ENCODE data around the gene TNC.

The TNC gene

DNA sequence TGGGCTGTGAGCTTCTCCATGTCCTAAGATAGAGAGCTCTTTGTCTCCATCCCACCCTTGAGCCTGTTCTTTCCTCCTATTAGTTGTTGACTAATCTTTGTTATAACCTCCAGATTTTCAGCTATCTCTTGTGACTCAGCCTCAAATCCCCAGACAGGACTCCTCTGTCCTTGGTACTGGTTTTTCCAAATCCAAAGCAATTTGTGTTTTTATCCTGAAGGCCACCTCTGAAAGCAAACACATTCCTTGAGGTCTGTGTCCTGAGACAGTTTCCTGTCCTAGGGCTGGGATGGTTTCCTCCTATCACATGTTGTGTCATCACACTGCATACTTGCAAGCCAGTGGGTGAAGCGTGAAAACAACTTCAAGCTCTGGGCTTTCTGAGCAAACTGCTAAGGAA, 8.5 kb downstream of the TNC start:
- H3K4me3 ChIP-seq (ENCODE audit: control insufficient read depth, low read depth, low read length) = no peak overlapping the region
- TF ChIP-seq, protein P1, sequence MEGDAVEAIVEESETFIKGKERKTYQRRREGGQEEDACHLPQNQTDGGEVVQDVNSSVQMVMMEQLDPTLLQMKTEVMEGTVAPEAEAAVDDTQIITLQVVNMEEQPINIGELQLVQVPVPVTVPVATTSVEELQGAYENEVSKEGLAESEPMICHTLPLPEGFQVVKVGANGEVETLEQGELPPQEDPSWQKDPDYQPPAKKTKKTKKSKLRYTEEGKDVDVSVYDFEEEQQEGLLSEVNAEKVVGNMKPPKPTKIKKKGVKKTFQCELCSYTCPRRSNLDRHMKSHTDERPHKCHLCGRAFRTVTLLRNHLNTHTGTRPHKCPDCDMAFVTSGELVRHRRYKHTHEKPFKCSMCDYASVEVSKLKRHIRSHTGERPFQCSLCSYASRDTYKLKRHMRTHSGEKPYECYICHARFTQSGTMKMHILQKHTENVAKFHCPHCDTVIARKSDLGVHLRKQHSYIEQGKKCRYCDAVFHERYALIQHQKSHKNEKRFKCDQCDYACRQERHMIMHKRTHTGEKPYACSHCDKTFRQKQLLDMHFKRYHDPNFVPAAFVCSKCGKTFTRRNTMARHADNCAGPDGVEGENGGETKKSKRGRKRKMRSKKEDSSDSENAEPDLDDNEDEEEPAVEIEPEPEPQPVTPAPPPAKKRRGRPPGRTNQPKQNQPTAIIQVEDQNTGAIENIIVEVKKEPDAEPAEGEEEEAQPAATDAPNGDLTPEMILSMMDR (IDR thresholded peaks at IDR 0.05; ENCODE audit: control insufficient read depth, insufficient read depth, low read depth, low read length, missing control alignments) = no peak
- no peak for DNase-seq (ENCODE audit: low read depth)

DNA sequence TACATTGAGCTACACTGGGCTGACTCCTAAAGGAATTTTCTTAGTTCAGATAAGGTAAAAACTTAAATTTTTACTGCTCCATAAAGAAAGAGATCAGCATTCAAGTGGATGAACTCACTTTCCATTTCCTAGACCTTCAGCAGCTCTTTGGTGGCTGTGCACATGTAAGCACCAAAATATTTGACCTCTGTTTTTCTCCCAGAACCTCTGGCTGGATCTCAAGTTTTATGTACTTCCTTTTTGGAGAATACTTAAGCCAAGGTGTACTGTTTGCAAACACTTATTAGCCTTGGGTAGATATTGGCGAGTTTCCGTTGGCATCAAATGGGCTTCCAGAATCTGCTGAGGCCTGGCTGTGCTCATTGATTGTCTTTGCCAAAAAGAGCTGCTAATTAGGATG, 10.3 kb downstream of the TNC start:
- TF ChIP-seq, protein P1 (IDR thresholded peaks at IDR 0.05; ENCODE audit: control insufficient read depth, insufficient read depth, low read depth, low read length, missing control alignments) = no peak
- no peak for DNase-seq (ENCODE audit: low read depth)

DNA sequence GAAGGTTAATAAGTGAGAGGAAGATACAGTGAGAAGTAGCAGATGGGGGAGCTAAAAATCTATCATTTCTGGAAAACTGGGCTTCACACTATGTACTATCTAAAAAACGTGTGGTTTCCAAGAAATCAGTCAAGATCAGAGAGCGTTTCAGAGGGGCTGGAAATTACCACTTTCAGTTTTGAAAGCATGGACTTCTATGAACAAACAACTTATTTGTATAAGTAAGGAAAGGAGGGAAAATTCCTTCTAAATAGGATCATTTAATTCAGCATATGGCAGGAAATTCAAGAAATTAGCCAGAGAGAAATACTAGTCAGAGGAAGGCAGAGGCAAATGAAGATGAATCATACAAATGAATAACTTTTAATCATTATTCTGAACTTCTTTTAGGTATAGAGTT, 11.3 kb downstream of the TNC start:
- DNase-seq (ENCODE audit: low read depth) = no peak
- TF ChIP-seq, protein P1 (IDR thresholded peaks at IDR 0.05; ENCODE audit: control insufficient read depth, insufficient read depth, low read depth, low read length, missing control alignments) = no peak
- no peak overlapping the region for H3K4me3 ChIP-seq (ENCODE audit: control insufficient read depth, low read depth, low read length)

More for the DNA sequence above, 10.3 kb downstream of the TNC start:
- no peak overlapping the region for H3K4me3 ChIP-seq (ENCODE audit: control insufficient read depth, low read depth, low read length)

DNA sequence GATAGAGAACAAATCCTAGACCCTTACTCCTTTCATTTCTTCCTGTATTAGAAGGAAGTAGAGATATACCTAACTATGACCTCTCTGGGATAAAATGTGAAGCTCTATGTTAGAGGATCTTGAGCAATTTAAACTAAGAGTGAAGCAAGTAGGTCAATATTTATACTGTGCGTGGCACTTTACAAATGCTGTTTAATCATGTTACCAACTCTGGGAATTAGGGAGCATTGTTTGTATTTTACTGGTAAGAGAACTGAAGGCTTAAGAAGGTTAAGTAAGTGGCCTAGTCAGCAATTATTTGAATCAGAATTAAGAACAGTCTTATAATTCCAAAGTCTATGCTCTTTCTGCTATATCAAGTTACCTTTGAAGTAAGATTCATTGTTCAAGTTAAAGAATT, 12.0 kb downstream of the TNC start:
- H3K4me3 ChIP-seq (ENCODE audit: control insufficient read depth, low read depth, low read length) = no peak overlapping the region
- no peak for DNase-seq (ENCODE audit: low read depth)
- TF ChIP-seq, protein P1 (IDR thresholded peaks at IDR 0.05; ENCODE audit: control insufficient read depth, insufficient read depth, low read depth, low read length, missing control alignments) = no peak

DNA sequence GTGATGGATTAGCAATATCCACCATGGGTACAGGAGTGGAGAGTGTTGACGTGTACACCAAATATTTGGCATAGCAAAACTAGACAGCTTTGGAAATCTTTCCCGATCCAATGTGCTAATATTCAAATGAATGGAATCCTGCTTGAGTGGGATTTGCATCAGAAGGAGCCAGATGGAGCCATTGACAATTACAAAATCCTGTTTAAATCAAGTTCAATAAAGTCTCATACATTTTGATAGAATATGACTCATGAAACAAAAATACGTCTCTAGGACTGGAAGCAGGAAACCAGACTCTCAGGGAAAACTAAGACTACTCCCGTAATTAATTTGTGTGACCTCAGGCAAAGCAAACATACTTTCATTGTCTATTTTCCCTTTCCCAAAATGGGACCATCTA, 13.0 kb downstream of the TNC start:
- no peak overlapping the region for H3K4me3 ChIP-seq (ENCODE audit: control insufficient read depth, low read depth, low read length)
- TF ChIP-seq, protein P1 (IDR thresholded peaks at IDR 0.05; ENCODE audit: control insufficient read depth, insufficient read depth, low read depth, low read length, missing control alignments) = no peak
- DNase-seq (ENCODE audit: low read depth) = peak; percentile 68

DNA sequence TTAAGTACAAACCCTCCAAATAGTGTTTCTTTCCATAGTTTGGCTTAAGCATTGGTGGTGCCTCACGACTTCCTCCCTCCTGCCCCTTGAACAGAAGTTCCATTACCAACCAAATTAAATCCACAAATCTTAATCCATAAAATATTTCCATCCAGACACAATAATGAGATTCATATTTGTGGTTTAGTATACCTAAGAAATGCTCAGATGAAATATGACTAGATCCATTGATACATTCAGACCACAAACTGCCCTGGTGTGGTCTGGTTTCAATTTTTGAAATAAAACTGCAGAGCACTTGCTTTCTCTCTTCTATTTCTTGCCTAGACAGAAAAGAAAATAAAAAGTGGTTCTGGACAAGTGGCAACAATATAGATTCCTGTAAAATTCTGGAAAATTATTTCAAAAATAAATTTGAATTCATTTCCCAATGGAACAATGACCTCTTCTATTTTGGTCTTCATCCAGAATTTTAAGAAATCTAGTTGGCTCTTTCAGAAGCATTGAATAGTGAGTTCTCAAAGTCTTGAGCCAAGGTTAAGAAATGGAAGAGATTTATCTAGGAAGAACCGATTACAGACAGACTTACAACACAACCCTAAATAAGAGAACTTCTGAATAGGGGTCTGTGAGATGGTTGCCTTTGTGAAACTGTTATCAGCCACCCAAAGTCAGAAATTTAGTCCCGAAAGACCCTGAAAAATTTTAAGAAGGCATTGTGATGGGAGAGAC, 14.0 kb downstream of the TNC start:
- DNase-seq (ENCODE audit: low read depth) = no peak
- no peak overlapping the region for H3K4me3 ChIP-seq (ENCODE audit: control insufficient read depth, low read depth, low read length)
- TF ChIP-seq, protein P1 (IDR thresholded peaks at IDR 0.05; ENCODE audit: control insufficient read depth, insufficient read depth, low read depth, low read length, missing control alignments) = no peak
